Neural progenitor cell (in vitro differentiated cells): Measurements from ENCODE around the gene WIPF3.

Source experiments
- EZH2 ChIP-seq: fragments of 200-600 bp; sonication (generic); IDR thresholded peaks from 2 replicates; pipeline ENCODE4 v1.6.1; 2017; ENCODE audit warnings: antibody characterized with exemption, mild to moderate bottlenecking, moderate library complexity
- EZH2phosphoT487 ChIP-seq: fragments of 200-600 bp; sonication (generic); IDR thresholded peaks from 2 replicates; pipeline ENCODE4 v1.6.1; 2017; ENCODE audit warnings: antibody characterized with exemption
- TF ChIP-seq, protein P1 (sequence below): fragments of 200-600 bp; sonication (generic); IDR thresholded peaks from 2 replicates; pipeline ENCODE4 v1.5.1; 2017; ENCODE audit warnings: antibody characterized with exemption, mild to moderate bottlenecking

GRCh38 chr7:29770371-29770770, 35.9 kb upstream of the WIPF3 start:
- TF ChIP-seq, protein P1, sequence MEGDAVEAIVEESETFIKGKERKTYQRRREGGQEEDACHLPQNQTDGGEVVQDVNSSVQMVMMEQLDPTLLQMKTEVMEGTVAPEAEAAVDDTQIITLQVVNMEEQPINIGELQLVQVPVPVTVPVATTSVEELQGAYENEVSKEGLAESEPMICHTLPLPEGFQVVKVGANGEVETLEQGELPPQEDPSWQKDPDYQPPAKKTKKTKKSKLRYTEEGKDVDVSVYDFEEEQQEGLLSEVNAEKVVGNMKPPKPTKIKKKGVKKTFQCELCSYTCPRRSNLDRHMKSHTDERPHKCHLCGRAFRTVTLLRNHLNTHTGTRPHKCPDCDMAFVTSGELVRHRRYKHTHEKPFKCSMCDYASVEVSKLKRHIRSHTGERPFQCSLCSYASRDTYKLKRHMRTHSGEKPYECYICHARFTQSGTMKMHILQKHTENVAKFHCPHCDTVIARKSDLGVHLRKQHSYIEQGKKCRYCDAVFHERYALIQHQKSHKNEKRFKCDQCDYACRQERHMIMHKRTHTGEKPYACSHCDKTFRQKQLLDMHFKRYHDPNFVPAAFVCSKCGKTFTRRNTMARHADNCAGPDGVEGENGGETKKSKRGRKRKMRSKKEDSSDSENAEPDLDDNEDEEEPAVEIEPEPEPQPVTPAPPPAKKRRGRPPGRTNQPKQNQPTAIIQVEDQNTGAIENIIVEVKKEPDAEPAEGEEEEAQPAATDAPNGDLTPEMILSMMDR = no peak
- TF ChIP-seq EZH2 (no peak), EZH2phosphoT487 (no peak)
